Memory B cell (primary cell): ENCODE results near the gene TMEM181.

ENCODE experiments used
- ATAC-seq: fragments of 150-1000 bp; cut with Tn5 transposase; 2 replicates; pipeline ENCODE4 v1.10.0; 2021; ENCODE audit warnings: low read depth, mild to moderate bottlenecking, moderate library complexity
- DNase-seq, 2 donors: peaks; one replicate each; pipeline ENCODE4 v3.0.0; 2022; ENCODE audit warnings: low spot score in 2 of 2
- H3K27ac Mint-ChIP-seq: one replicate; pipeline ENCODE4 v1.8.0; 2022; ENCODE audit warnings: mild to moderate bottlenecking, moderate library complexity, mixed read lengths
- H3K27me3 Mint-ChIP-seq: one replicate; pipeline ENCODE4 v1.8.0; 2022; ENCODE audit warnings: mixed read lengths
- H3K36me3 Mint-ChIP-seq: one replicate; pipeline ENCODE4 v1.8.0; 2022; ENCODE audit warnings: mild to moderate bottlenecking, mixed read lengths
- H3K4me1 Mint-ChIP-seq: one replicate; pipeline ENCODE4 v1.8.0; 2022; ENCODE audit warnings: mixed read lengths
- H3K4me3 Mint-ChIP-seq: one replicate; pipeline ENCODE4 v1.8.0; 2022; ENCODE audit warnings: mild to moderate bottlenecking, moderate library complexity, mixed read lengths
- H3K9me3 Mint-ChIP-seq: one replicate; pipeline ENCODE4 v1.8.0; 2022; ENCODE audit warnings: mixed read lengths

The TMEM181 gene

DNA sequence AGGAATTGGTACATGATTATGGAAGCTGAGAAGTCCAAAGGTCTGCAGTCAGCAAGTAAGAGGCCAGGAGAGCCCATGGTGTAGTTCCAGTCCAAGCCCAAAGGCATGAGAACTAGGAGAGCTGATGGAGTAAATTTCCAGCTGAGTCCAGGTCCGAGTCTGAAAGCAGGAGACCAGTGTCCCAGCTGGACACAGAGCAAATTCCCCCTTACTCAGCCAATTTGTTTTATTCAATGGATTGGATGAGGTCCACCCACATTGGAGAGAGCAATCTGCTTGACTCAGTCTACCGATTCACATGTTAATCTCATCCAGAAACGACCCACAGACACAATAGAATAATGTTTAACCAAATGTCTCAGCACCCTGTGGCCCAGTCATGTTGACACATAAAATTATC lies 14.9 kb downstream of the TMEM181 start:
- ATAC-seq (no peak), DNase-seq (no peak)
- Mint-ChIP-seq H3K27ac (no peak overlapping the region), H3K36me3 (peaks cover 17% of the 10 kb centered on the region), H3K4me1 (peaks cover 12% of the 10 kb centered on the region), H3K27me3 (no peaks in the 10 kb centered on the region), H3K4me3 (no peak overlapping the region), H3K9me3 (peaks cover 3% of the 10 kb centered on the region)

DNA sequence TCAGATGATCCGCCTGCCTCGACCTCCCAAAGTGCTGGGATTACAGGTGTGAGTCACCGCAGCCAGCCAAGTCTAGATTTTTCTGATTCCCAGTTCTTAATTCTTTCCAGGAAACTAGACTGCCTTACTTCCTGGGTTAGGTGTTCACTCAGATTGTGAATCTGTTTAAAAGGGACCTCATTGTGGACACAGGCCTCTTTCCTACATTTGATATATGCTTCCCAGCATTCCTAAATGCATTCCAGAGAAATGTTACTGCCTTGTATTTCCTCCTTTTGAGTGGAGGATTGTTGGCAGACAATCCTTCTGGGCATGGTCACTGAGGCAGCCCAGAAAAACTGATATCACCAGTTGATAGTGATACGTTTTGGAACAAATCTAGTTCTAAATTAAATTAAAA lies 15.7 kb downstream of the TMEM181 start:
- Mint-ChIP-seq H3K4me1 (peaks cover 10% of the 10 kb centered on the region), H3K27ac (no peak overlapping the region), H3K36me3 (peaks cover 17% of the 10 kb centered on the region), H3K9me3 (peaks cover 3% of the 10 kb centered on the region), H3K27me3 (no peaks in the 10 kb centered on the region), H3K4me3 (no peak overlapping the region)
- DNase-seq: no peak
- ATAC-seq: no peak

DNA sequence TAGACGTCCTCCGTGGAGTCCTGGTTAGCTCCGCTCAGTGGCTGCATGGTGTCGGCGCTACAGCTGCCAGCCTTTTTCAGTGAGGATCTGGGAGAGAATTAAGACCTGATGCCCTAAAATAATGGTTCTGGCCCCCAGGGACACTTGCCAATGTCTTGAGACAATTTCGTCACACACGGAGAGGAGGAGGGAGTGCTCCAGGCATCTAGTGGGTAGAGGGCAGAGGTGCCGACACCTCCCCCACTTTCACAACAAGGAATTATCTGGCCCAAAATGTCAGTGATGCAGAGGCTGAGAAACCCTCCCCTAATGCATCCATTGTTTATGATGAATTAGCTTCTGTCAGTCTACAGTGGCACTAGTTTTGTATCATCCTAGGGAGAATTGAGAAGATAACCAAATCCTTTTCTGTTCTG lies 24.4 kb downstream of the TMEM181 start:
- Mint-ChIP-seq H3K27ac (no peak overlapping the region), H3K4me1 (no peaks in the 10 kb centered on the region), H3K36me3 (peaks cover 36% of the 10 kb centered on the region), H3K9me3 (no peaks in the 10 kb centered on the region), H3K4me3 (no peak overlapping the region), H3K27me3 (no peaks in the 10 kb centered on the region)
- DNase-seq (no peak), ATAC-seq (no peak)

DNA sequence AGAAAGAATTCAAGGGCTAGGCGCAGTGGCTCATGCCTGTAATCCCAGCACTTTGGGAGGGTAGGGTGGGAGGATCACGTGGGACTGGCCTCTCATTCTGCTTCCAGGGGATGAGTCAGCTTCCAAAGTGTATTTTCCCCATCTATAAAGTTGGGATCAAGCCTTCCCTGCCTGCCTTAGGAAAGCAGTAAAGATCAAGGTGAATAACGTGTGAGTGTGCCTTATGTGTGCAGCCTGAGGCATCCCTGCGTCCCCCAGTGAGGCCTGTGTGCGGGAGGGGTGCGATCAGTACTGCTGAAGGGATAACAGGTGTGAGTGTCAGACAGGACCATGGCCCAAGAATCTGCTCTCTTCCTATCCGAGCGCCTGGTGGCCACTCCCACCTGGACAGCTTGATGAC lies 26.8 kb downstream of the TMEM181 start:
- ATAC-seq (no peak), DNase-seq (no peak)
- H3K4me3 Mint-ChIP-seq: no peak overlapping the region
- peaks cover 45% of the 10 kb centered on the region for H3K36me3 Mint-ChIP-seq
- no peaks in the 10 kb centered on the region for H3K9me3 Mint-ChIP-seq
- no peak overlapping the region for H3K27ac Mint-ChIP-seq
- H3K4me1 Mint-ChIP-seq: no peaks in the 10 kb centered on the region
- no peaks in the 10 kb centered on the region for H3K27me3 Mint-ChIP-seq

DNA sequence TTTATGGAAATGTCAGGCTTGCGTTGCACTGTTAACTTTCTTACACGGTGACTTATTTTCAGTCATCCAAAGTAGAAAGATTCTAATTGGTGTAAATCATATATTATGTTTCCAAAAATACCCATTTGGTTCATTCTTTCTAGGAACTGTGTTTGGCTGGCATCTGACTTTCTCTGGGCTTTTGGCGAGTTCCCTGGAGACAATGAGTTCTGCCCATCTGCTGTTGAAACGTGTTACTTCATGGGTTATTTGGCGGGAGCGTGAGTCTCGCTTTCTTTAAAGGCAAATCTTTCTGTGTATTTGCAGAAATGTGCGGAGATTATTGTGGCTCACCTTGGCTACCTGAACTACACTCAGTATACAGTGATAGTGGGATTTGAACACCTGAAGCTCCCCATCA lies 29.5 kb downstream of the TMEM181 start:
- no peaks in the 10 kb centered on the region for H3K4me1 Mint-ChIP-seq
- no peak overlapping the region for H3K4me3 Mint-ChIP-seq
- no peaks in the 10 kb centered on the region for H3K27me3 Mint-ChIP-seq
- DNase-seq (no peak), ATAC-seq (no peak)
- H3K9me3 Mint-ChIP-seq: no peaks in the 10 kb centered on the region
- peaks cover 37% of the 10 kb centered on the region for H3K36me3 Mint-ChIP-seq
- H3K27ac Mint-ChIP-seq: no peak overlapping the region

DNA sequence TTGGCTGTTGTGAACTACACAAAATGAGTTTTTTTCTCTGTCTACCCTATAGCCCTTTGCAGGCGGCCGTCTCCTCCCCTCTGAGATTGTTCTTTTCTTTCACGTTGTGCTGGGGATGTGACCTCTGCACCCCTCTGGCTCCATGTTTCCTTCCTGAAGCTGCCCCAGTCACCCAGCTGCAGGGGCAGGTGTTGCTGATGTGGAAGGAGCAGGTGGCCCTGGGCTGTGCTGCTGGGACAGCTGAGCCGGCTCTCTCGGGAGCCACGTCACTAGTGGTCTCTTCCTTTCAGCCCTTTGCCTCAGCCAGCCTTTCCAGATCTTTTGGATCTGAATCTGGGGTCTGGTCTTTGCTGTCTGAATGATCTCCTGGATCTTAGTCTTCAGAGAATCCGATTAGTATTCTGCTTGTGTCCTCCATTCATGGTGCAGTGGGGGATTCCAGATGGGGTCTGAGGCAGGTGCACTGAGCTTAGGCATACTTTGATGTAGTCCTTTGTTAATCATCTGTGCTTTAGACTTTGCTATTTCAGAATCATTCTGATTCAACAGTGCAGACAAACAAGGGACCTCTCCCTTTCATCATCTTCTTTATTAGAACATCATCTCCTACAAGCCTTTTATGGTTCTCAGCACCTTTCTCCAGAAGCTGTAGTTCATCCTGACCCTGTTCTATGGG lies 31.4 kb downstream of the TMEM181 start:
- Mint-ChIP-seq H3K36me3 (peaks cover 26% of the 10 kb centered on the region), H3K27me3 (no peaks in the 10 kb centered on the region), H3K9me3 (no peaks in the 10 kb centered on the region), H3K27ac (no peak overlapping the region), H3K4me1 (peaks cover 1% of the 10 kb centered on the region), H3K4me3 (no peak overlapping the region)
- no peak for ATAC-seq
- DNase-seq: no peak

DNA sequence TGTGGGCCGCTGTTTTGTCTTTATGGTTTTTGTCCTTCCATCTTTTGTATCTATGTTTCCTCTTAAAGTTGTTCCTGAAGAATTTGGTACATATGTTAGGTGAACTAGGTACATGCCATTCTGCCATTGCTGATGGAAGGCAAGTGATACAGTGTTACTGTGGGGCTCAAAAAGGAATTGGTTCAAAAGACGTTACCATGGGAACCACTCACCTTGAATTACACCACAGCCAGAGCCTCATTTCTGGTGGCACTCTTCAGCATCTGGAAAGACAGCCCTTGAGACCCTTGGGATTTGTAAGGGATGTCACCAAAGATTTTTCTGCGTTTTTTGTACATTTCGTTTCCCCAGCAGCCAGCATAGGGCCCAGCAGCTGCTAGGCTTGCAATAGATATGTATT lies 31.9 kb downstream of the TMEM181 start:
- H3K9me3 Mint-ChIP-seq: no peaks in the 10 kb centered on the region
- H3K36me3 Mint-ChIP-seq: peaks cover 24% of the 10 kb centered on the region
- no peak overlapping the region for H3K27ac Mint-ChIP-seq
- H3K27me3 Mint-ChIP-seq: no peaks in the 10 kb centered on the region
- H3K4me3 Mint-ChIP-seq: no peak overlapping the region
- DNase-seq (no peak), ATAC-seq (no peak)
- peaks cover 7% of the 10 kb centered on the region for H3K4me1 Mint-ChIP-seq

DNA sequence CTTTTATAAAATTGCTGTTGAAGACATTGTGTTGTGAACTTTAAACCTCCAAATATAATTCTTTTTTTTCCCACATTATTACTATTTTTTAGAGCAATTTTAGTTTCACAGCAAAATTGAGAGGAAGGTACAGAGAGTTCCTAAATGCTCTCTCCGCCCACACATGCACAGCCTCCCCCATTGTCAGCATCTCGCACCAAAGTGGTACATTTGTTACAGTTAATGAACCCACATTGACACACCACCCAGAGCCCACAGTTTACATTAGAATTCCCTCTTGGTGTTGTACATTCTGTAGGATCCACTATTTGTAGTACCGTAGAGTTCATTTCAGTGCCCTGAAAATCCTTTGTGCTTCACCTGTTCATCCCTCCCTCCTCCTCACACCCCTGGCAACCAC lies 33.8 kb downstream of the TMEM181 start:
- Mint-ChIP-seq H3K27ac (no peak overlapping the region), H3K27me3 (no peaks in the 10 kb centered on the region), H3K4me3 (no peak overlapping the region), H3K9me3 (no peaks in the 10 kb centered on the region), H3K36me3 (peaks cover 21% of the 10 kb centered on the region), H3K4me1 (peaks cover 9% of the 10 kb centered on the region)
- ATAC-seq (no peak), DNase-seq (no peak)

DNA sequence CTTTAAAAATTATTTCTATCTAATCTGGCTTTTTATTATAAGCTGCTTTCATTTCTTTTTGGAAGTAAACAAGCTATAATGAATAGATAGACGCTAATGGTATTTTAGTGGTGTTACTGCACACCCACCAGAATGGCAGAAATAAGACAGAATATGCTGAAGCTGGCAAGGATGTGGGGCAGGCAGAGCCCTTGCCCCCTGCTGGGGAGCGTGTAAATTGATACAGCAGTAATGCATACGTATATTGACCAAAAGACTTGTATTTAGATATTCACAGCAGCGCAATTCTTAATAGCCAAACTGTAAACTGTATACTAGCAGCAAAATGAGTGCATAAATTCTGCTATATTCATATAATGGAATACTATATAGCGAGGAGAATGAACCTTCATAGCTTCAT lies 35.3 kb downstream of the TMEM181 start:
- no peak for DNase-seq
- H3K4me1 Mint-ChIP-seq: peaks cover 9% of the 10 kb centered on the region
- no peaks in the 10 kb centered on the region for H3K27me3 Mint-ChIP-seq
- no peak overlapping the region for H3K27ac Mint-ChIP-seq
- H3K9me3 Mint-ChIP-seq: no peaks in the 10 kb centered on the region
- peak; percentile 38 for ATAC-seq
- peaks cover 23% of the 10 kb centered on the region for H3K36me3 Mint-ChIP-seq
- H3K4me3 Mint-ChIP-seq: no peak overlapping the region

DNA sequence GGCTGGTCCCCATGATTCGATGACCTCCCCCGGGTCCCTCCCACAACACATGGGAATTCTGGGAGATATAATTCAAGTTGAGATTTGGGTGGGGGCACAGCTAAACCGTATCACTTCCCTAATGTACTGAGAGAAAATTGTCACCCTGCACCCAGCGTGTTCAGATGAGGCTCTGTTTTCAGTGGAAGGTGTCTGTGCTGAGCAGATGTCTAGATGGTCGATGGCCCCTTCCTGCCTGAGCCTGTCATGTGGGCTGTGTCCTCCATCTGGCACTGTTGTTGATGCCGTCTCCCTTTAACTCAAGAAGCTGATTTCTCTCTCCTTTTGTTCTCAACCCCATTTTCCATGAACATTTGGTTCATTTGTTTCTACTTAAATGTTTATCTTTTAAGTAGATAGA lies 37.0 kb downstream of the TMEM181 start:
- DNase-seq (no peak), ATAC-seq (no peak)
- no peaks in the 10 kb centered on the region for H3K9me3 Mint-ChIP-seq
- no peak overlapping the region for H3K4me3 Mint-ChIP-seq
- H3K4me1 Mint-ChIP-seq: peaks cover 9% of the 10 kb centered on the region
- H3K27me3 Mint-ChIP-seq: no peaks in the 10 kb centered on the region
- H3K27ac Mint-ChIP-seq: peak overlapping the region; percentile 38
- H3K36me3 Mint-ChIP-seq: peaks cover 13% of the 10 kb centered on the region

DNA sequence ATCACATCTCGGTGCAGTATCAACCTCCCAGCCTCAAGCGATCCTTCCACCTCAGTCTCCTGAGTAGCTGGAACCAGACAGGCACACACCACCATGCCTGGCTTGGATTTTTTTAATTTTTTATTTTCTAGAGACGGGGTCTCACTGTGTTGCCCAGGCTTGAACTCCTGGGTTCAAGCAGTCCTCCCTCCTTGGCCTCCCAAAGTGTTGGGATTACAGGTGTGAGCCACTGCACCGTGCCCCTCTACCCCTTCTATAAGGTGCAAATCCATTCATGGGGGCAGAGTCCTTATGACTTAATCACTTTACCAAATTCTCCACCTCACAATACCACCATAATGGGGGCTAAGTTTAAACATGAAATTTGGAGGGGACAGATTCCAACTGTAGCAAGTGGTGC lies 37.7 kb downstream of the TMEM181 start:
- no peaks in the 10 kb centered on the region for H3K9me3 Mint-ChIP-seq
- H3K4me1 Mint-ChIP-seq: peaks cover 9% of the 10 kb centered on the region
- H3K36me3 Mint-ChIP-seq: peaks cover 13% of the 10 kb centered on the region
- H3K27ac Mint-ChIP-seq: peak overlapping the region; percentile 18
- no peak for DNase-seq
- no peak for ATAC-seq
- H3K4me3 Mint-ChIP-seq: no peak overlapping the region
- no peaks in the 10 kb centered on the region for H3K27me3 Mint-ChIP-seq

DNA sequence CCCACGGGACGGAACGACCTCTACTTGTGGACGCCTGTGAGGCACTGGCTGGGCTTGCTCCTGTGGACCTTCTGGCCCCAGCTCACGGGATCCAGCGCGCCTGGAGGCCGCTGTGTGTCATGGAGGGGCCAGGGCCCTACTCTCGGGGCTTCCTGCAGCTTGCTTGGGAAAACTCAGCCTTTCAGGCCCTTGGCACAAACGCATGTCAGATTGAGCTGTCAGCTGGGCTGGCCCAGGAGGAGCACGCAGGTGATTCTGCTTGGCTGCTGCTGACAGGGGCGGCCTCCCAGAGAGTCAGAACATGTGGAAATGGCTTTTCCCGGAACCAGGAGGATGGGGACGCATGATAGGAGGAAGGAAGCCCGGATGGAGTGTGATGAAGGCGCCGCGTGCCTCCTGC lies 39.7 kb downstream of the TMEM181 start:
- Mint-ChIP-seq H3K27me3 (no peaks in the 10 kb centered on the region), H3K27ac (no peak overlapping the region)

DNA sequence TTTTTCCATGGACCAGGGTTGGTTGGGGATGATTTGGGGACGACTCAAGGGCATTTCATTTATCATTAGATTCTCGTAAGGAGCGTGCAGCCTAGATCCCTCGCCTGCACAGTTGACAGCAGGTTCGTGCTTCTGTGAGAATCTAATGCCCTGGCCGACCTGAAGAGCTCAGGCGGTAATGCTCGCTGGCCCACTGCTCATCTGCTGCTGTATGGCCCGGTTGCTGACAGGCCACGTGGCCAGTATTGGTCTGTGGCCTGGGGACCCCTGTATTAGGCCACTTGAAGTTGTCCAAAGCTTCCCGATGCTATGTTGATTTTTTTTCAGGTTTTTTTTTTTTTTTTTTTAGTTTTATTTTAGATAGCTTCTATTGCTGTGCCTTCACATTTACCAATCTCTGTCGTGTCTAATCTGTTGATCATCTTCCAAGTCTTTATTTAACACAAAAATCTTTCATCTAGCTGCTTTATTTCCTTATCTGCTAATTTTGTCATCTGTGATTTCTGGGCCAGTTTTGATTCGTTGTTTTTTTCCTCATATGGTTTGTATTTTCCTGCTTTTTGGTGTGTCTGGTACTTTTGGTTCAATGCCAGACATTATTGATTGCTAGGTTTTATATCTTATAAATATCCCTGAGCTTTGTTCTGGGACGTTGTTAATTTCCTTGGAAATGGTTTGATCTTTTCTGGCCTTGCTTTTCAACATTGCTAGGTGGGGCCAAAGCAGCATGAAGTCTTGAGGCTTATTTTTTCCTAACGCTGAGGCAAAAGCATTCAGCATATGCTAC lies 43.6 kb downstream of the TMEM181 start:
- Mint-ChIP-seq H3K27me3 (no peaks in the 10 kb centered on the region), H3K36me3 (peaks cover 17% of the 10 kb centered on the region), H3K9me3 (no peaks in the 10 kb centered on the region), H3K4me1 (peaks cover 3% of the 10 kb centered on the region), H3K27ac (no peak overlapping the region), H3K4me3 (no peak overlapping the region)
- DNase-seq (no peak), ATAC-seq (no peak)

More for the DNA sequence above, 39.7 kb downstream of the TMEM181 start:
- no peak overlapping the region for H3K4me3 Mint-ChIP-seq
- H3K4me1 Mint-ChIP-seq: peaks cover 9% of the 10 kb centered on the region
- H3K36me3 Mint-ChIP-seq: peaks cover 19% of the 10 kb centered on the region
- DNase-seq (no peak), ATAC-seq (no peak)
- no peaks in the 10 kb centered on the region for H3K9me3 Mint-ChIP-seq

DNA sequence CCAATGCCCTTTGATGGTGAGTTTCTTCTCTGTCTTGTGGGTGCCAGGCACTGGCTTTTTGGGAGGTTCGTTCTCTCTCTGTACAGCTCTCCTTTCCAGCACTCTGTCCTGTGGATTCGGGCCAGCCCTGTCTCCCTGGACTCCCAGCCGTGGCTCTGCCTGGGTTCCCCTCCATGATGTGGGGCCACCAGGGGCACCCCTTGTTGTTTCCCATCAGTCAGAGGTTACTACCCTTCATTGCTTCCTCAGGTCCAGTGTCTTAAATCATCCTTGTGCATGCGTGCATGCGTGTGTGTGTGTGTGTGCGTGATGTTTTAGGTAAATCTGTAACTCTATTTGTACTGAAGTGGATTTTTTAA lies 44.1 kb downstream of the TMEM181 start:
- ATAC-seq: no peak
- no peak overlapping the region for H3K4me3 Mint-ChIP-seq
- peaks cover 3% of the 10 kb centered on the region for H3K4me1 Mint-ChIP-seq
- H3K9me3 Mint-ChIP-seq: no peaks in the 10 kb centered on the region
- no peak overlapping the region for H3K27ac Mint-ChIP-seq
- H3K27me3 Mint-ChIP-seq: no peaks in the 10 kb centered on the region
- peaks cover 17% of the 10 kb centered on the region for H3K36me3 Mint-ChIP-seq
- DNase-seq: no peak
